Stromal cell of bone marrow (primary cell): Measurements from ENCODE around the gene BARHL1.

Experiments
- DNase-seq: peaks from one replicate; pipeline ENCODE4 v3.0.0-alpha.2; 2012; ENCODE audit warnings: low read depth

The BARHL1 gene

DNA sequence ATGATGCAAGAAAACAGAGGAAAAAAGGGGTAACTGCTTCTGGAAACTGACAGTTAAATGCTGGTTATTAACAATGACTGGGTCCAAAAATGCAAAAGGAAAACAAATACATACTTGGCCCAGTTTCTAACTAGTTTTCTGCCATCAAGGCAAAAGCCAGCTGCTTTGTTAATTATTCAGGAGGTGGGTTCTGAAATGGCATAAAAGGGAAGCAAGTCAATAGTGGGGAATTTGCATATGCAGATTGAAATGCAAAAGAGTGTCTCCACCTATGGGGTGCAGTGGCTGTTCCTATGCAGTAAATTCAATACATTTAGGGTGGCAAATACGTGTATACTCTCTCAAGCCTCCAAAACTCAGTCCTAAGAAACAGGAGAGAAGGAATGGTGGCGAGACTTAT is 33.4 kb downstream of the BARHL1 start:
- no peak for DNase-seq

DNA sequence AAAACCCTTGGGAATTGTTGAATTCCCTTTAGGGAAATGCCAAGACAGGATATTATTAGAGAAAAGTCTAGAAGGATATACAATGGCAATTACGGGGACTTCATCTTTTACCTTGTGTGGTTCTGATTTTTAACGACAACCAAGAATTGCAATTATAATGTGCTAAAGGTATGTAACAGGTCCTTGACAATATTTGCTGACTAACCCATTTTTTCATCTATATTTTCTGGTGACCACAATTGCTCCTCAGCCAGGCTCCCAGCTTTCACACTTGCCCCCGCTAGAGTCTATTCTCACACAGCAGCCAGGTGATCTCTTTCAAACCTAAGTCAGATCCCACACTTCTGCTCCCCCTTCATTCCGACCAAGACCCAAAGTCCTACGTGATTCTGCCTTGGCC is 34.3 kb downstream of the BARHL1 start:
- no peak for DNase-seq

DNA sequence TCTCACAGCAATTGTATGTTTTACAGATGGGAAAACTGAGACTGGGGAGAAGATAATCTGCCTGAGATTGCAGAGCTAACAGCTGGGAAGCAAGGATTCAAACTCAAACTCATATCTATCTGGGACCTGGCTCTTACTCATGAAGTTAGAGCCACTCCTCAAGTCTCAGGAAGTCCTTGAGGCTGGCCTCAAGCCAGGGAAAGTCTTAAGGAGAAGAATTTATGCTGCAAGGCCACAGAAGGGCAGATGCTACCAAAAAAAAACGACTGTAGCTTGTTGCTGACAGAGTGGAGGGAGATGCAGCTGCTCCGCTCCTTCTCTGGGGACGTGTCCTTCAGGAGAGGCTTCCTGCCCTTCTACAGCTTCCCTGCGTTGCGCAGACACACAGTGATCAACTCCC is 39.8 kb downstream of the BARHL1 start:
- DNase-seq = no peak

DNA sequence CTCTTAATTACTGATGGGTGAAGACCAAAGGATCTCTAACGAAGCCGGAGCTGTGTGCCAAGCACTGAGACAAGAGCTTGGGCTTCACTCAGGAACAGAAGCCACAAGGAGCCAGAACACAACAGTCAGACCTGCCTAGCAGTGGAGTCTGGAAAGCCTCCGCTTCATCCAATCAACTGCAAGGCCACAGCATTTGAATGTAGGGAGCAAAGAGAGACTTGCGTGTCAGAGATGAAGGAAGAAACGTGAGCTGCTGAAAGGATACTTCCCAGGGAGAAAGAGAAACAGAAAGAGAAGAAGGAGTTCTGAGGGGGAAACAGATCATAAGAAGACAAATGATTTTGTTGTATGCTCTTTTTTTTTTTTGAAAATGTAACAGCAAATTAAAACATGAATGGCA is 43.9 kb downstream of the BARHL1 start:
- DNase-seq = no peak

DNA sequence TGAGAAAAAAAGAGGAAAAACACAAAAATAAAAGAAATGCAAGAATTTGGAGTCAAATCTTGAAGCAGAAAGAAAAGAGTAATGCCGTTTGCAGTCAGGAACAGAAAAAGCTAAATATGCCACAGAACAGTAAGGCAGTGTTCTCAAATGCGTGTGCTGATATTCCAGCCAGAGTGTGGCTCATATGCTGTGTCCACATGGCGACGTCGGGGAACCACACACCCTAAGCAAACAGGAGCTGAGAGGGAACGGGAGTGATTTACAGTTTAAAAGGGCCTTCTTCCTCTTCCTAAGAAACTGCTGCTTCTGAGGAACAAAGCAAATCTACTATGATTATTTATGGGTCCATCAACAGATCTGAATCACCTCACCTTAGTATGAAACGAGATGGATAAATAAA is 44.7 kb downstream of the BARHL1 start:
- no peak for DNase-seq

DNA sequence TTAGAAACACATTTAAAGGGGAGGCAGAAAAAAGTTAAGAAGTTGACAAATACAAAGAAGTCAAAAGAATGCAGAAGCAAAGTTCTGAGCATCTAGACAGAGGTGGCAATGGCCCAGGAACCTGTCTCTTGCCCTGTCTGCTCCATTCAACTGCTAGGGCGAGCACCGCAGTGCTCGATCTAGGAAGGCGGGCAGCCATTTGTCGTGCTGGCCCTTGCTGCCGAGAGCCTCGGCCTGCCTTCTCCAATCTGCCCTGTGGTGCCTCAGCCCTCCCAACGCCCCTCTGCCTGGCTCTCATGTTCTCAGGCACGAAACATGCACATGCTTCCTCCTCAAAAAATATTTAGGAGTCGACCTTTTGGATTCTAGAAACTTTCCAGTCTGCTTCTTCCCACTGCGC is 45.2 kb downstream of the BARHL1 start:
- DNase-seq = no peak

DNA sequence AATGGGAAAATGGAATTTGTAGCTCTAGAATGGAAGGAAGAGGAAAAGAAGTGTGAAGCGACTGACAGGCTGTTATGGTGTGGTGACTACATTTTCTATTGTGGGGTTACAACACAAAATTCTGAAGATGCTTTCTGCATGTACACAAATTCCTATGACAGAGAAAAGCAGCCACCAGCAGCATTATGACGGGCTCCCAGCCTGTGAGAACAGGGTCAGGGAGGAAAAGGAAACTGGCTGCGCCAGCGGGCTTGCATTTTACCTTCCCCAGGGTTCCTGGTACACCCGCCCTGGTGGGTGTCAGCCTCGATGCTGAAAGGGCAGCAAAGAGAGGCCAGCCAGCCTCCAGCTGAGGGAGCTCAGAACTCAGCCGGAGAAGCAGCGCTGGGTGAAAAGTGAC is 46.3 kb downstream of the BARHL1 start:
- DNase-seq = no peak

DNA sequence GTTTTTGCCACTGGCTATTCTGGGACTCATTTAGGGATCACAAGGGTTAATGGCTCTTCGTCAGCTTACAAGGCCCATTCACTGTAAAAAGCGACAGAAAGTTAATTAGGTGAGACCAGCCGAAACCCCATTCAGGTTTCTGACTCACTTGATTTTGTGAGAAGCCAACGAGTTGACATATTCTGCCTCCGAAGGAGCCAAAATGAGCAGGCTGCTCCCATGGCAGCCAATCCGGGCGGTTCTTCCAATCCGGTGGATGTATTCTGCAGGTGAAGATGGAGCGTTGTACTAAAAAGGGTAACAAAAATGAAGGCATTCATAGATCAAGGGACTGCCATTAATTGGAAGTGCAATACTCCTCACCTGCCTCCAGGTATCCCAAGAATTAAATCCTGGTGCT is 47.7 kb downstream of the BARHL1 start:
- no peak for DNase-seq

DNA sequence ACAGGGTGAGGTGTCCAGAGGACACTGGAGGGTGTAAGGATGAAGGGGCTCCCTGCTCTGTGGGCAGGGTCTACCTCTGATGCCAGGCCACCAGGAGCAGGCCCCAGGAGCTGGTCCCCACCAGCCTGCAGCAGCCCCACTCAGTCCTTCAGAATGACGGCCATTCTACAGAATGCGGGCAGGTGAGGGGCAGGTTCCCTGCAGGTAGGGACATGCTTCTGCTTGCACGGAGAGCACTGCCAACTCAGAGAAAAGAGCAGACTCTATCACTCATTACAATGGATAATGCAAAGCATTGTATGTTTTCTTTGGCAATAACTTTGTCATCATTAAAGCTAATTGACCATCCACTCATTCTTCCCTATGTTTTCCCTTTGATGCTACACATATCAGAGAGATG is 48.4 kb downstream of the BARHL1 start:
- no peak for DNase-seq

DNA sequence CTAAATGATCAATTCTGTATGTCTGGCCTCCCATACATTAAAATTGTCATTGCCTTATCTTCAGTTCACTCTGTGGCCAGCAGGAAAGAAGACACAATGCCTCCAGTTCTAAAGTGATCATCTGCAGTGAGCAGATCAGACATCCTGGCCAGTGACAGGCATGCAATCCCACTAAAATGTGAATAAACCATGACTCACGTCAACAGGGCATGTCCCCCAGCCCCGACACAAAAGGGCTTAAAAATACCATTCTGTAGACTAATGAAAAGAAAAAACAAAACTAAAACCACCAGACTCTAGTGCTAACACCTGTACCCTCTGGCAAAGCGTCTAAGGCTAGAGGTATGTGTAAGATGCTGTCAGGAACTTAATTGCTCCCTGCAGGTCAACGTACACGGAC is 48.9 kb downstream of the BARHL1 start:
- DNase-seq = no peak

DNA sequence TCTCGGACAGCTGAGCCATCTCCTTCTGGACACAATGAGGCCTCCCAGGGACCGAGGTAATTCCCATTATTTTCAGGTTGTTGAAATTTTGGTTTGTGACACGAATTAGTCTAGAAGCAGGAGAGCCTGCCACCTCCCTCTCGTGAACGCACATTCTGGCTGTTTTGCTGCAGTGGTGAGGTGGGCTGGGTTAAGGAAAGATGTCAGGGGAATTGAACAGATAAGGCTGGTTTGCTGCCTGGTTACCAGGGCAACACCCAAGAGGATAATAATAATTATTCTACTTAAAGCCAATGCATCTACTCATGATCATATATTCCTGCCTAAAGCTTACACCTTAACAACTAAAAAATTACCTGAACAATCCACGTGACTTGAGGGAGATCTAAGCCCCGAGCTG is 49.3 kb downstream of the BARHL1 start:
- DNase-seq = no peak

DNA sequence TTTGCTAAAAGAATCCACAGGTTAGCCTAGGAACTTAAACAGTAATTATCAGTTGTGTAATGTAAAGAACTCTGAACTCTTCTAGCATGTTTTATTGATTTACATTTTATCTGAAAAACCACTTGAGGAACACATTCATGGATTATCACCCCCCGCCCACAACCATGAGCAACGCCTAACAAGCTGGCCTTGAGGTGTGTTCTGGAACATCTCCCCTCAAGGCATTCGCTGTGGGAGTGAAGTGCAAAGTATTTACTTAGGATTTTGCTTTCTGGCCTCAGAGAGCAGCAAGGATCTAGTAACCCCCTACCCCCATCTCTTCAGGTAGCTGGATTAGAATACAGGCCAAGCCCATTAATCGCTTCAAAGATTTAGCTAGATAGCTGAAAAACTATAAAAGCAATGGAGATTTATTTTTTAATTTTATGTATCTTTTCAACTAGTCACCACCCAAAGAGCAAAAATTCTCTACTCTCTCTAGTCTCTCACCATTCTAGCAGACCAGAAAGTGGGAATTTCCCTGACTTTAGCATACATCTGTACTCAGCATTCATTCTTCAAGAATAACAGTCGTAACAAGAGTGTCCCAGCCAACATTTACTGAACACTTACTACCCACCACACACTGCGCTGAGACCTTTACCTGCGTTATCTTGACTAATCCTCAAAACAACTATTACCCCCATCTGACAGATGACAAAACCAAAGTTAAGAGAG is 50.2 kb downstream of the BARHL1 start:
- DNase-seq = no peak

DNA sequence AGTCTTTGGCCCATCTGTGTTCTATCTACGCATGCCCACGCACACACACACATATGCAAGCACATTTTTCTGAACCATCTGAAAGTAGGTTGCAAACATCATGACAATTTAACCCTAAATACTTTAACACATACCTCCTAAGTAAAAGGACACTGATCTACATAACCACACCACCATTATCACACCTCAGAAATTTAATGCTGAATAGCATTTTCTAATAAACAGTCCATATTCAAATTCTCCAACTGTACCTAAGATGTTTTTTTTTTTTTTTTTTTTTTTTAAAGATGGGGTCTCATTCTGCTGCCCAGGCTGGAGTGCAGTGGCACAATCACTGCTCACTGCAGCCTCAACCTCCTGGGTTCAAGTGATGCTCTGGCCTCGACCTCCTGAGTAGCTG is 51.9 kb downstream of the BARHL1 start:
- DNase-seq = no peak

DNA sequence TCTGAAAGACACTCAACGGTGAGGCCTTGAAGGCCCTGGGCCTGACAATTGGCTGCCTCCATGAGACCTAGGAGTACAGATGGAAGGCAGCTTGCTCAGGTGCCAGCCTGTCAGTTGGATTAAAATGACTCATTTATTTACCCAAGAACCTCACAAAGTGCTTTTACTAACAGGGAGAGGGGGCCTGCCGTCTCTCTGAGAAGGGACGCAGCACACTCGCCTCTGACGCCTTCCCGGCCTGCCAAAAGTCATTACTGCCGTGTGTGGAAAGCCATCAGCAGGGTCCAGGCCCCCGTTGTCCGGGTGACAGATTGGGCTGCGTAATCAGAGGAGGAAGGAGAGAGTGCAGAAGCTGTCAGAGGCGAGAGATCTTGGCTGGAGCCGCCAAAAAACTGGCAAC is 54.9 kb downstream of the BARHL1 start:
- no peak for DNase-seq

DNA sequence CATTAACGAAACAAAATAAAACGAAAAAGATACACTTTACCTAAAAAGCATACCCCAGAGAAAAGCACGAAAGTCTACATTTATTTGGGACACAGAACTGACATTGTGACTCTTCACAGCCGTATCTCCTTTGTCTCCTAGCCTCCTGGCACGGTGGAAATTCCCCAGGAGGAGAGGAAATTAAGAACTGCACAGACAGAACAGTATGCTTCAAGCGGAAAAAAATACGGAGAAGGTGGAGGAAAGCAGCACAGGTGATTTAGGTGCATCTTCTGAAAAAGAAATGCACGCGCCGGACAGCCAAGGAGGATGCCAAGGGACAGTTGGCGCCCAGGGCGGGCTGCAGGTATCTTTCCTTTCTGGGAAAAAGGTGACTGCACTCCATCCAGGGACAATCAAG is 55.4 kb downstream of the BARHL1 start:
- DNase-seq = no peak

DNA sequence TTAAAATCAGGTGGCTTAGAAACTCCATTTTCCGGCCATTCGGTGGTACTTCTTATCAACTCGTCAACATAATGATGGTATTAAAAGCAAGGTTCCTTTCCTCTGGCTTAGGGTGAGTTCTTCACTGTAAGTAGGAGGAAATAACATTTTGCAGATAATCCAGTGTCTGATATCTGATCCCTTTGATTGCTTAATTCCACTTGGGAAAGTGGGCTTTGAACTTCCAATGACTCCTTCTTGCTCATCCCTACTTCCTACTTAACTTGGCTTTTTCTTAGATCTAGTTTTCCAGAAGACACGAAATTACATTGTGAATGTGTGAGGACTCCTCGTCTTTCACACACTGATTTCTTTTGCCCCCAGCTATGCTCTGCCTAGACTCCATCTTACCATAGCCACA is 55.8 kb downstream of the BARHL1 start:
- DNase-seq = peak; percentile 8

DNA sequence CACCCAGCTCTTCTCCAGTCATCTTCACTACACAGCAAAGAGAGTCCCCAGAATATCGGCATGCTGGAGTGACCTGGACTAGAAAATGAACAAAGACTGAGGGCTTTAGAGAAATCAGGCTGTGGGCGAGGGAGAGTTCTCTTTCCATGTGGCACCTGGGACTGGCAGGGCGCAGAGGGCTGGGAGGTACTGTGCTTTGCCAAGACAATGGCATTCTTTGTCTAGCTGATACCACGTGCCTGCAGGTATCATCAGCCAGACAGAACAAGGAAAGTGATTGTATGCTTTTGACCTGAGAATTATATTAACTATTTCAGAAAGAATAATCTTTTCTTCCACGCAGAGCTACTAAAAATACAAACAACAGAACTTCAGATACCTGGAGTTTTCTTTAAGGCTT is 56.9 kb downstream of the BARHL1 start:
- DNase-seq = no peak
